AG04449 (cell line): ENCODE data around the gene SLC25A3.
"Not testable (repeated sequence)": the region's sequence is repeated elsewhere in the genome, so short reads cannot be mapped to it uniquely, and the experiment has no call there.

Experiments used
- CTCF ChIA-PET: fragments of 350-600 bp; formaldehyde crosslinking; extraction: SDS; loops from one replicate; lab custom pipeline; 2021; ENCODE audit warnings: antibody characterized with exemption; lab: Yijun Ruan, JAX
- POLR2A ChIA-PET: fragments of 400-600, 350-600 bp; formaldehyde crosslinking; extraction: SDS; loops from one replicate; lab custom pipeline; 2020; ENCODE audit warnings: antibody characterized with exemption, inconsistent platforms; lab: Yijun Ruan, JAX
- DNase-seq: peaks from one replicate; pipeline ENCODE4 v3.0.0-alpha.2; 2010; ENCODE audit warnings: low read depth, low spot score
- H3K4me3 ChIP-seq: 2 replicates; pipeline ENCODE4 v1.5.1; 2011; ENCODE audit warnings: low read depth, mild to moderate bottlenecking, control low read depth, low read length
- TF ChIP-seq, protein P1 (sequence below): IDR thresholded peaks from one replicate; pipeline ENCODE4 v1.5.1; 2011; ENCODE audit warnings: mild to moderate bottlenecking, moderate library complexity, low read length, control low read depth, inconsistent platforms; ENCODE audit not compliant: insufficient read depth; ENCODE audit errors: missing control alignments

Gene SLC25A3

DNA sequence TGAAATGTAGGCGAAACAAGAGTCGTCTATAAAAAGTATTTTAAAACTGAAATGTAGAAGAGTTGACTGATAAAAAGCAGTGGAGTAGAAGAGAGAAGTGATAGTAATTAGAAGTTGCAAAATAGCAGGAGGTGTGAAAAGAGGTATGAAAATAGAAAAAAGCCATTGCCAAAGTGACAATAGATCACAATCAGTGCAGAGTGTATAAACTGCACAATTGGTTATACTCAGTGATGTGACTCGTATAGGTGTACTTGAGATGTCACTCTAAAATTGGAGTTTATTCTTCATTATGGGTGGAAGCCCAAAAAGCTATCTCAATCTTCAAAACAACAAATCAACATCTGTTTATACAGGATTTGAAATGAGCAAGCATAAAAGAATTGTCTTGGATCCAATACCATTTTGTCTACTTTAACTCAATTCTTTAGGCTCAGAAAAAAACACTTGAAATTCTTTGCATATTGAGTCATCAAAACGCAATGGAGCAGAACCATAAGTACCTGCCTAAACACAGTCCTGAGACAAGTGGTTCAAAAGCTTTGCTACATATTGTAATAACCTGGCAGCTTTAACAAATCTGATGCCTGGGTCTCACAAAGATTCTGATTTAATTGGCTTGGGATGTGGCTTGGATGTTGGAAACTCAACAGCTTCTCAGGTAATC lies 42.3 kb downstream of the SLC25A3 start:
- no peak for DNase-seq
- TF ChIP-seq, protein P1, sequence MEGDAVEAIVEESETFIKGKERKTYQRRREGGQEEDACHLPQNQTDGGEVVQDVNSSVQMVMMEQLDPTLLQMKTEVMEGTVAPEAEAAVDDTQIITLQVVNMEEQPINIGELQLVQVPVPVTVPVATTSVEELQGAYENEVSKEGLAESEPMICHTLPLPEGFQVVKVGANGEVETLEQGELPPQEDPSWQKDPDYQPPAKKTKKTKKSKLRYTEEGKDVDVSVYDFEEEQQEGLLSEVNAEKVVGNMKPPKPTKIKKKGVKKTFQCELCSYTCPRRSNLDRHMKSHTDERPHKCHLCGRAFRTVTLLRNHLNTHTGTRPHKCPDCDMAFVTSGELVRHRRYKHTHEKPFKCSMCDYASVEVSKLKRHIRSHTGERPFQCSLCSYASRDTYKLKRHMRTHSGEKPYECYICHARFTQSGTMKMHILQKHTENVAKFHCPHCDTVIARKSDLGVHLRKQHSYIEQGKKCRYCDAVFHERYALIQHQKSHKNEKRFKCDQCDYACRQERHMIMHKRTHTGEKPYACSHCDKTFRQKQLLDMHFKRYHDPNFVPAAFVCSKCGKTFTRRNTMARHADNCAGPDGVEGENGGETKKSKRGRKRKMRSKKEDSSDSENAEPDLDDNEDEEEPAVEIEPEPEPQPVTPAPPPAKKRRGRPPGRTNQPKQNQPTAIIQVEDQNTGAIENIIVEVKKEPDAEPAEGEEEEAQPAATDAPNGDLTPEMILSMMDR = no peak
- POLR2A ChIA-PET = interaction anchor here (0.5 to 1.3 kb wide), 2 partner anchors 9 to 50 kb away, joined by 4 to 5 read pairs; partner anchors contain the start of genes APAF1 and IKBIP
- CTCF ChIA-PET = interaction anchor here (0.7 to 2.4 kb wide), 3 partner anchors 9 to 103 kb away, joined by 3 to 9 read pairs (median 5); partner anchors contain the start of gene IKBIP
- no peak overlapping the region for H3K4me3 ChIP-seq

DNA sequence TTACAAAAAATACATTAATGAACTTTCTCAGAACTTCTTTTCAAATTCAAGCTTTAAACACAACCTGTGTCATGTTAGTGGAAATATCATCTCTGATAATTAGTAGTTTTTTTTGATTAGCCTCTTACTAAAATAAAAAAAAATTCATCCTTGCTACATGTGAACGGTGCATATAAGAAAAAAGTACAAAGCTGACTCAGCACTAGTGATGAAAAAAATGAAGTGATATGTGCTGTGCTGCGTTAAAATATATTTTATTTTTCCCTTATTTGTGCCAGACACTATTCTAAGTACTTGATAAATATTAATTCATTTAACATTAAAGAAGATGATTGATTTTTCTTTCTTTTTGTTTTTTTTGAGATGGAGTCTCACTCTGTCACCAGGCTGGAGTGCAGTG lies 43.6 kb downstream of the SLC25A3 start:
- TF ChIP-seq, protein P1 = no peak
- ChIA-PET CTCF (interaction anchor here (1.0 to 2.4 kb wide), 2 partner anchors 70 to 146 kb away, joined by 3 to 9 read pairs; no protein-coding TSS in a partner anchor), POLR2A (no interaction called here)
- DNase-seq = no peak
- no peak overlapping the region for H3K4me3 ChIP-seq

DNA sequence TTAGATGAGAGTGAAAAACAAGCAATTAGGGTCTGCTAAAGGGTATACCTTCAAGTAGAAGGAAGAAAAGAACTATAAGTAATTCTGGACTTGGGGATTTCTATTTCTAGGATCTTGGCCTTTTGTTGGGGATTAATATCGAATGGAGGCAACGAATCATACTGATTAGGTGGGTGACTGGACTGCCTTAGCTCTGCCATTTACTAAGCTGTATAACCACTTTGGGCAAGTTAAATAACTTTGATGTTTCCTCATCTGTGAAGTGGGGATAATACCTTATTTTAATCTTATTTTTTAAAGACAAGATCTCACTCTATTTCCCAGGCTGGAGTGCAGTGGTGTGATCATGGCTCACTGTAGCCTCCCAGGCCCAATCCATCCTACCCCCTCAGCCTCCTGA lies 44.5 kb downstream of the SLC25A3 start:
- no peak overlapping the region for H3K4me3 ChIP-seq
- POLR2A ChIA-PET = no interaction called here
- TF ChIP-seq, protein P1 = no peak
- DNase-seq = no peak
- CTCF ChIA-PET = interaction anchor here (0.7 to 2.9 kb wide), 4 partner anchors 68 to 147 kb away, joined by 3 to 12 read pairs (median 6); no protein-coding TSS in a partner anchor

DNA sequence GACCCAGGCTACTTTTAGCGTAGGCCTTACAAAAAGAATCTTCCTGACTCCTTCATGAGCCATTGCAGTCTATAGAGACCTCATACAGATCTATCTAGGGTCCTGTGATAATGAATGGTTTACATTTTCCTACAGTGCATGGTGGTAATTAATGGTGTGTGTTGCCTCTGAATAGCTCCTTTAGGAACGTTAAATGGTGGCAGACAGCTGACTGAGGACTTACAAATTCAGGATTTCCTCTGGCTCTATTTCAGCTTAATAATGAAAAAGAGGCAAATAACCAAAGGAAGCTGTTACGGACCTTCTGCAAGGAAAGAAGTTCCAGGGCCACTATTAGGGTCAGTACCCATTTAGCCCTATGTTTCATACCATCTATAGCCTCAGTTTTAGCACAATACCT lies 46.0 kb downstream of the SLC25A3 start:
- CTCF ChIA-PET = interaction anchor here (0.8 to 2.9 kb wide), 4 partner anchors 10 to 73 kb away, joined by 3 to 12 read pairs (median 4); no protein-coding TSS in a partner anchor
- DNase-seq = no peak

DNA sequence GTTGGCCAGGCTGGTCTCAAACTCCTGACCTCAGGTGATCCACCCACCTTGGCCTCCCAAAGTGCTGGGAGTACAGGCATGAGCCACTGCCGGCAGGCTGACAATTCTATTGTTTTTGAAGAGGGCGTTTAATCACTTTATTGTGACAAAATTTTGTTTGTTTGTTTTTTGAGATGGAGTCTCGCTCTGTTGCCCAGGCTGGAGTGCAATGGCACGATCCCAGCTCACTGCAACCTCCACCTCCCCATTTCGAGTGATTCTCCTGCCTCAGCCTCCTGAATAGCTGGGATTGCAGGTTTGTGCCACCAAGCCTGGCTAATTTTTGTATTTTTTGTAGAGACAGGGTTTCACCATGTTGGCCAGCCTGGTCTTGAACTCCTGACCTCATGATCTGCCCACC lies 49.3 kb downstream of the SLC25A3 start:
- CTCF ChIA-PET = interaction anchor here (1.2 to 1.7 kb wide), 2 partner anchors 13 to 126 kb away, joined by 4 to 6 read pairs; no protein-coding TSS in a partner anchor
- POLR2A ChIA-PET, DNase-seq: not testable (repeated sequence)
- H3K4me3 ChIP-seq = peak overlapping the region; percentile 92; the same call in 1 of the 2 replicates

More for the DNA sequence above, 46.0 kb downstream of the SLC25A3 start:
- POLR2A ChIA-PET = no interaction called here
- TF ChIP-seq, protein P1 = no peak
- no peak overlapping the region for H3K4me3 ChIP-seq

DNA sequence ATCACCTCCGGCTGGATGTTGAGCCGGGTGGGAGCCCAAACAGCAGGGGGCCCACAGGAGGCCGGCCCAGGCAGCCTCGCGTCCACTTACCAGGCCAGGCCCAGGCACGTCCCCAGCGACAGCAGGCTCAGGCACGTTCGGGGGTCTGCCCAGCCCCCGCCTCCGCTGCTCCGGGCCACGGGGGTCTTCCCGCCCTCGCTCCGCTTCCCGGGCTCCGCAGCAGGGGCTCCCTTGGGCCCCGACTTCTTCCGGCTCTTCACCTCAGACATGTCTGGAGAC lies 50.9 kb downstream of the SLC25A3 start:
- H3K4me3 ChIP-seq = peak overlapping the region; percentile 92
- no peak for DNase-seq
- ChIA-PET POLR2A (interaction anchor here (0.7 to 1.6 kb wide), 4 partner anchors 8 to 51 kb away, joined by 3 to 5 read pairs (median 4); partner anchors contain the start of gene SLC25A3), CTCF (interaction anchor here (0.8 to 1.7 kb wide), 8 partner anchors 8 to 153 kb away, joined by 3 to 6 read pairs (median 4); no protein-coding TSS in a partner anchor)
- TF ChIP-seq, protein P1 = no peak
